Measurements from ENCODE around the gene PNMA8C.

- no peak for TF ChIP-seq RAD21 (IDR thresholded peaks at IDR 0.05; ENCODE audit: low read length)
- TF ChIP-seq EP300 (IDR thresholded peaks at IDR 0.05; ENCODE audit: borderline replicate concordance in 1 of 2, low read depth in 1 of 2, low read length in 1 of 2) = no peak
- TF ChIP-seq, protein P1, sequence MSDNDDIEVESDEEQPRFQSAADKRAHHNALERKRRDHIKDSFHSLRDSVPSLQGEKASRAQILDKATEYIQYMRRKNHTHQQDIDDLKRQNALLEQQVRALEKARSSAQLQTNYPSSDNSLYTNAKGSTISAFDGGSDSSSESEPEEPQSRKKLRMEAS (IDR thresholded peaks at IDR 0.05; ENCODE audit: low read depth) = no peak
- TF ChIP-seq, protein P2, sequence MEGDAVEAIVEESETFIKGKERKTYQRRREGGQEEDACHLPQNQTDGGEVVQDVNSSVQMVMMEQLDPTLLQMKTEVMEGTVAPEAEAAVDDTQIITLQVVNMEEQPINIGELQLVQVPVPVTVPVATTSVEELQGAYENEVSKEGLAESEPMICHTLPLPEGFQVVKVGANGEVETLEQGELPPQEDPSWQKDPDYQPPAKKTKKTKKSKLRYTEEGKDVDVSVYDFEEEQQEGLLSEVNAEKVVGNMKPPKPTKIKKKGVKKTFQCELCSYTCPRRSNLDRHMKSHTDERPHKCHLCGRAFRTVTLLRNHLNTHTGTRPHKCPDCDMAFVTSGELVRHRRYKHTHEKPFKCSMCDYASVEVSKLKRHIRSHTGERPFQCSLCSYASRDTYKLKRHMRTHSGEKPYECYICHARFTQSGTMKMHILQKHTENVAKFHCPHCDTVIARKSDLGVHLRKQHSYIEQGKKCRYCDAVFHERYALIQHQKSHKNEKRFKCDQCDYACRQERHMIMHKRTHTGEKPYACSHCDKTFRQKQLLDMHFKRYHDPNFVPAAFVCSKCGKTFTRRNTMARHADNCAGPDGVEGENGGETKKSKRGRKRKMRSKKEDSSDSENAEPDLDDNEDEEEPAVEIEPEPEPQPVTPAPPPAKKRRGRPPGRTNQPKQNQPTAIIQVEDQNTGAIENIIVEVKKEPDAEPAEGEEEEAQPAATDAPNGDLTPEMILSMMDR (IDR thresholded peaks at IDR 0.05) = no peak
Measured at GRCh38 chr19:46447006-46447405, 18.3 kb upstream of the PNMA8C start.

All from SK-N-SH (cell line).